PFSK-1 (cell line): ENCODE results near the gene BEND6.

ENCODE experiments used
- FOXP2 ChIP-seq: optimal IDR thresholded peaks from 2 replicates; pipeline ENCODE3; 2011; ENCODE audit warnings: borderline replicate concordance, control low read depth, inconsistent platforms; ENCODE audit not compliant: insufficient read depth; ENCODE audit errors: extremely low read length, extremely low read depth
- POLR2AphosphoS5 ChIP-seq: IDR thresholded peaks from 2 replicates; pipeline ENCODE4 v1.6.1; 2012; ENCODE audit warnings: low read depth, mild to moderate bottlenecking, control low read depth, low read length, moderate library complexity
- REST ChIP-seq, 2 experiments: IDR thresholded peaks; 2 replicates each; pipeline versions ENCODE4 v1.6.1 to v1.8.0; 2011 to 2012; ENCODE audit warnings: low read depth in 2 of 2, low read length in 2 of 2, control low read depth in 1 of 2, inconsistent platforms in 1 of 2, mild to moderate bottlenecking in 1 of 2, moderate library complexity in 1 of 2; ENCODE audit not compliant: insufficient read depth in 1 of 2
- SIN3A ChIP-seq: IDR thresholded peaks from 2 replicates; pipeline ENCODE4 v1.6.1; 2012; ENCODE audit warnings: mild to moderate bottlenecking, low read length, moderate library complexity, borderline replicate concordance; ENCODE audit not compliant: insufficient read depth
- TAF1 ChIP-seq: IDR thresholded peaks from 2 replicates; pipeline ENCODE4 v1.6.1; 2012; ENCODE audit warnings: low read length, control low read depth, borderline replicate concordance; ENCODE audit not compliant: insufficient read depth

The BEND6 gene

GRCh38 chr6:56936466-56936865, 18.4 kb upstream of the BEND6 start:
- TF ChIP-seq TAF1 = no peak
- no peak for TF ChIP-seq FOXP2
- TF ChIP-seq REST (IDR thresholded peaks at IDR 0.05; ENCODE audit: insufficient read depth in 1 of 2, low read depth in 2 of 2, low read length in 2 of 2) = no peak
- TF ChIP-seq POLR2AphosphoS5 = no peak
- no peak for TF ChIP-seq SIN3A

- TF ChIP-seq REST (IDR thresholded peaks at IDR 0.05; ENCODE audit: insufficient read depth in 1 of 2, low read depth in 2 of 2, low read length in 2 of 2) (no peak), FOXP2 (no peak), SIN3A (no peak), POLR2AphosphoS5 (no peak), TAF1 (no peak)
Measured at GRCh38 chr6:56938649-56939191, 16.2 kb upstream of the BEND6 start.

- TF ChIP-seq POLR2AphosphoS5 (no peak), SIN3A (no peak), TAF1 (no peak)
Measured at GRCh38 chr6:56940463-56940862, 14.4 kb upstream of the BEND6 start.

- TF ChIP-seq TAF1 (no peak), FOXP2 (no peak), REST (IDR thresholded peaks at IDR 0.05; ENCODE audit: insufficient read depth in 1 of 2, low read depth in 2 of 2, low read length in 2 of 2) (no peak), SIN3A (no peak), POLR2AphosphoS5 (no peak)
Measured at GRCh38 chr6:56940977-56941376, 13.9 kb upstream of the BEND6 start.

GRCh38 chr6:56944661-56945060, 10.2 kb upstream of the BEND6 start:
- TF ChIP-seq TAF1 = no peak
- no peak for TF ChIP-seq REST (IDR thresholded peaks at IDR 0.05; ENCODE audit: insufficient read depth in 1 of 2, low read depth in 2 of 2, low read length in 2 of 2)
- no peak for TF ChIP-seq SIN3A
- no peak for TF ChIP-seq FOXP2
- TF ChIP-seq POLR2AphosphoS5 = no peak
